MM.1S (cell line): ENCODE data around the gene SLC4A7.

Experiments
- DNase-seq: peaks from one replicate; pipeline ENCODE4 v3.0.0-alpha.2; 2015
- H2AFZ ChIP-seq: fragments of 300-600 bp; sonication (generic); 2 replicates; pipeline ENCODE4 v1.6.0; 2016; ENCODE audit warnings: antibody characterized with exemption, low read length
- H3F3A ChIP-seq: fragments of 300-600 bp; sonication (generic); 2 replicates; pipeline ENCODE4 v1.6.1; 2016; ENCODE audit warnings: mild to moderate bottlenecking, antibody characterized with exemption, low read length, moderate library complexity, mixed read lengths; ENCODE audit not compliant: insufficient read depth
- H3K27ac ChIP-seq: fragments of 300-600 bp; sonication (generic); 2 replicates; pipeline ENCODE4 v1.5.1; 2016; ENCODE audit warnings: mild to moderate bottlenecking, low read length
- H3K27me3 ChIP-seq: fragments of 300-600 bp; sonication (generic); replicated peaks from 2 replicates; pipeline ENCODE4 v1.6.0; 2016; ENCODE audit warnings: low read length; ENCODE audit not compliant: insufficient read depth
- H3K36me3 ChIP-seq: fragments of 300-600 bp; sonication (generic); replicated peaks from 2 replicates; pipeline ENCODE4 v1.6.1; 2016; ENCODE audit warnings: mild to moderate bottlenecking, low read length, mixed read lengths; ENCODE audit not compliant: insufficient read depth
- H3K4me1 ChIP-seq: fragments of 300-600 bp; sonication (generic); 2 replicates; pipeline ENCODE4 v1.6.1; 2016; ENCODE audit warnings: low read length, mixed read lengths
- H3K4me2 ChIP-seq: fragments of 300-600 bp; sonication (generic); 2 replicates; pipeline ENCODE4 v1.6.0; 2016; ENCODE audit warnings: low read depth, low read length
- H3K4me3 ChIP-seq: fragments of 300-600 bp; sonication (generic); 2 replicates; pipeline ENCODE4 v1.5.1; 2016; ENCODE audit warnings: low read length, mixed read lengths
- H3K79me2 ChIP-seq: fragments of 300-600 bp; sonication (generic); 2 replicates; pipeline ENCODE4 v1.6.1; 2016; ENCODE audit warnings: mixed run types, low read length, mixed read lengths
- H3K9ac ChIP-seq: fragments of 300-600 bp; sonication (generic); 2 replicates; pipeline ENCODE4 v1.6.1; 2016; ENCODE audit warnings: low read length, mixed read lengths
- H3K9me2 ChIP-seq: fragments of 300-600 bp; sonication (generic); replicated peaks from 2 replicates; pipeline ENCODE4 v1.6.1; 2016; ENCODE audit warnings: mild to moderate bottlenecking, low read length, mixed read lengths; ENCODE audit not compliant: insufficient read depth
- H3K9me3 ChIP-seq: fragments of 300-600 bp; sonication (generic); replicated peaks from 2 replicates; pipeline ENCODE4 v1.6.1; 2016; ENCODE audit warnings: mild to moderate bottlenecking, low read length, mixed read lengths; ENCODE audit not compliant: insufficient read depth
- H4K20me1 ChIP-seq: fragments of 300-600 bp; sonication (generic); 2 replicates; pipeline ENCODE4 v1.6.1; 2016; ENCODE audit warnings: mild to moderate bottlenecking, low read length, moderate library complexity, mixed read lengths; ENCODE audit not compliant: insufficient read depth
- EZH2 ChIP-seq: fragments of 300-600 bp; sonication (generic); optimal IDR thresholded peaks from 2 replicates; pipeline ENCODE3; 2017; ENCODE audit warnings: low read depth, mild to moderate bottlenecking, antibody characterized with exemption, low read length, mixed read lengths
- EZH2phosphoT487 ChIP-seq: fragments of 300-600 bp; sonication (generic); IDR thresholded peaks from 2 replicates; pipeline ENCODE4 v1.6.1; 2018; ENCODE audit warnings: antibody characterized with exemption, low read length
- TF ChIP-seq, protein P1 (sequence below): fragments of 300-600 bp; sonication (generic); IDR thresholded peaks from 2 replicates; pipeline ENCODE4 v1.5.1; 2016; ENCODE audit warnings: antibody characterized with exemption, low read length, mixed read lengths

The SLC4A7 gene

DNA sequence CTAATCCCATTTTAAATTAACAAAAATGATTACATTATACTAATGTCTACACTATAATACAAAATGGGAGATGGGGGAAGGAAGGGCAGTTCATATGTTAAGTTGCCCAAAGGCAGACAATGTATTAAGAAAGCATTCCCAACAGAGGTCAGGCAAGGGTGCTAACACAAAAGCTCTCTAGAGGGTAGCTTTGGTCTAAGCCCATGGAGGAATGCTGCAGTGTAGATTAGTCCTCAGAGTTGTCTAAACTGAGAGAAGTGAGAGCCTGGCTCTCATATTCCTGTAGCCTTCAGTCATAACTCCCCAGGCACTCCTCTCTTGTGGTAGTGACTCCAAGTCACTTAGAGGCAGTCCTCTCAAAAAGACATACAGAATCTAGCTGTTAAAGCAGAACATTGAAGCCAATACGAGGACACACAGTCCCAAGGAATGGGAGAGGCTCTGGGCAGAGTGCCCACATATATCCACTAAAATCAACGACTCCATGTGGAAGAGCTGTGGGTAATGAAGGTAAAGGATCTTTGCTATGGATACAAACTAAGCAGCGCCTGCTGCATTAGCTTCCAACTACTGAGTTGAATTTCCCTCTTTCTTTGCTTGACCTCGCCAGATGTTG lies 129.5 kb downstream of the SLC4A7 start:
- H3K9ac ChIP-seq: no peak overlapping the region
- H3K27ac ChIP-seq: no peak overlapping the region
- DNase-seq: no peak
- no peaks in the 10 kb centered on the region for H3K9me3 ChIP-seq
- TF ChIP-seq, protein P1, sequence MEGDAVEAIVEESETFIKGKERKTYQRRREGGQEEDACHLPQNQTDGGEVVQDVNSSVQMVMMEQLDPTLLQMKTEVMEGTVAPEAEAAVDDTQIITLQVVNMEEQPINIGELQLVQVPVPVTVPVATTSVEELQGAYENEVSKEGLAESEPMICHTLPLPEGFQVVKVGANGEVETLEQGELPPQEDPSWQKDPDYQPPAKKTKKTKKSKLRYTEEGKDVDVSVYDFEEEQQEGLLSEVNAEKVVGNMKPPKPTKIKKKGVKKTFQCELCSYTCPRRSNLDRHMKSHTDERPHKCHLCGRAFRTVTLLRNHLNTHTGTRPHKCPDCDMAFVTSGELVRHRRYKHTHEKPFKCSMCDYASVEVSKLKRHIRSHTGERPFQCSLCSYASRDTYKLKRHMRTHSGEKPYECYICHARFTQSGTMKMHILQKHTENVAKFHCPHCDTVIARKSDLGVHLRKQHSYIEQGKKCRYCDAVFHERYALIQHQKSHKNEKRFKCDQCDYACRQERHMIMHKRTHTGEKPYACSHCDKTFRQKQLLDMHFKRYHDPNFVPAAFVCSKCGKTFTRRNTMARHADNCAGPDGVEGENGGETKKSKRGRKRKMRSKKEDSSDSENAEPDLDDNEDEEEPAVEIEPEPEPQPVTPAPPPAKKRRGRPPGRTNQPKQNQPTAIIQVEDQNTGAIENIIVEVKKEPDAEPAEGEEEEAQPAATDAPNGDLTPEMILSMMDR: no peak
- no peak for TF ChIP-seq EZH2
- TF ChIP-seq EZH2phosphoT487: no peak
- no peaks in the 10 kb centered on the region for H3K36me3 ChIP-seq
- H3K4me1 ChIP-seq: peaks cover 18% of the 10 kb centered on the region
- H3F3A ChIP-seq: no peaks in the 10 kb centered on the region
- no peak overlapping the region for H3K4me2 ChIP-seq
- no peaks in the 10 kb centered on the region for H3K9me2 ChIP-seq
- no peak overlapping the region for H2AFZ ChIP-seq
- no peaks in the 10 kb centered on the region for H3K27me3 ChIP-seq
- H4K20me1 ChIP-seq: no peaks in the 10 kb centered on the region
- no peak overlapping the region for H3K4me3 ChIP-seq
- no peaks in the 10 kb centered on the region for H3K79me2 ChIP-seq

DNA sequence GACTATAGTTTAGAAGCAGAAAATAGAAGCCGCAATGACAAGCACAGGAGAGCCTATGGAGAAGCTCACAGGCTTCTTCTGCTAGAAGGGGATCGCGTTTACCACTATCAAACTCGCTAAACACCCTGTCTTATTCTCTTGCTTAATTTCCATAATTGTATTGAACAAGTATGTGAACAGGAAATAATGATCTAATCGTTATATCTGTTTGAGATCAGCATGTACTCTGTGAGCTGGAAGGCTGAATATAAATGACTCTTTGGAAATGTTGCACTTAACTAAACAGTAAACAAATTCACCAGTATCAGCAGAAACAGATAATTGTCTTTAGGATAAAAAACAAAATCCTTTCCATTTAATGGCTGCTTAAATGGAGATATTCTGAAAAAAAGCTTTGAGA lies 130.0 kb downstream of the SLC4A7 start:
- H3K9me2 ChIP-seq: no peaks in the 10 kb centered on the region
- no peaks in the 10 kb centered on the region for H3K9me3 ChIP-seq
- no peaks in the 10 kb centered on the region for H3K36me3 ChIP-seq
- H4K20me1 ChIP-seq: no peaks in the 10 kb centered on the region
- H3K27ac ChIP-seq: no peak overlapping the region
- H3F3A ChIP-seq: no peaks in the 10 kb centered on the region
- TF ChIP-seq EZH2phosphoT487: no peak
- TF ChIP-seq, protein P1: no peak
- no peak for TF ChIP-seq EZH2
- no peak overlapping the region for H2AFZ ChIP-seq
- H3K4me1 ChIP-seq: peaks cover 12% of the 10 kb centered on the region
- no peaks in the 10 kb centered on the region for H3K79me2 ChIP-seq
- DNase-seq: no peak
- H3K9ac ChIP-seq: no peak overlapping the region
- H3K4me3 ChIP-seq: no peak overlapping the region
- no peaks in the 10 kb centered on the region for H3K27me3 ChIP-seq
- H3K4me2 ChIP-seq: no peak overlapping the region

DNA sequence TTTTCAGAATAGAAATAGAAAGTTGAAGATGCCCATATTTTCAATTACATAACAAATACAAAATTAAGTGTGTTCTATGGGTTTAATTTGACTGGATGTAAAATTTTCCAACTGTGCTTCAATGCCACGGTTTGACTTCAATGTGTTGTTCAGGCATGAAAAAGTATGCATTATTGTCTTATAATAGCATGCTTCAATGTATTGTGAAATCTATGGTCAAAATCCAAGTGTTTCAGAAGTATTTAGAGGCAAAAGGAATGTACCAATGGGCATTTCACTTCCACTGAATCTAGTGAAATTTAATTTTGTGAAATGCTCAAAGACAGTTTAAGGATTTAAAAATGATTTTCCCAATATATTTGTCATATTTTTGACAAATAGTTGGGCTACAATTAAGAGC lies 131.0 kb downstream of the SLC4A7 start:
- Histone ChIP-seq H3K9ac (no peak overlapping the region), H3F3A (no peaks in the 10 kb centered on the region), H3K9me2 (no peaks in the 10 kb centered on the region), H3K4me2 (no peak overlapping the region), H3K4me3 (no peak overlapping the region), H3K4me1 (peaks cover 4% of the 10 kb centered on the region), H4K20me1 (no peaks in the 10 kb centered on the region), H3K79me2 (no peaks in the 10 kb centered on the region), H3K9me3 (no peaks in the 10 kb centered on the region), H3K27ac (no peak overlapping the region), H3K27me3 (no peaks in the 10 kb centered on the region), H3K36me3 (no peaks in the 10 kb centered on the region), H2AFZ (no peak overlapping the region)
- DNase-seq: no peak
- TF ChIP-seq EZH2phosphoT487 (no peak), EZH2 (no peak)
- TF ChIP-seq, protein P1: no peak
